A549 (cell line): ENCODE data around the gene EFEMP2. TPM values are rescaled to one million over a fixed set of nuclear protein-coding genes. Genes with fewer than 3 reads are reported as not detected.

ENCODE experiments used
- BHLHE40 ChIP-seq: IDR thresholded peaks from 2 replicates; pipeline ENCODE4 v1.6.1; 2012; ENCODE audit warnings: low read depth, low read length, inconsistent platforms
- CBX8 ChIP-seq: fragments of 200-600 bp; sonication (generic); IDR thresholded peaks from 2 replicates; pipeline ENCODE4 v1.6.1; 2016
- EHF ChIP-seq: fragments of 250-450 bp; sonication (Bioruptor Pico); IDR thresholded peaks from 2 replicates; pipeline ENCODE4 v1.5.0; 2020; ENCODE audit warnings: mild to moderate bottlenecking
- EP300 ChIP-seq, 2 experiments: fragments of >200 bp; sonication (Bioruptor Twin); formaldehyde crosslinking; IDR thresholded peaks; 2 replicates in 1 of 2; 3 replicates in 1 of 2; pipeline ENCODE4 v1.6.1; 2016 to 2017
- FOSB ChIP-seq: fragments of 250-450 bp; sonication (Bioruptor Pico); IDR thresholded peaks from 2 replicates; pipeline ENCODE4 v1.5.0; 2020; ENCODE audit warnings: mild to moderate bottlenecking, moderate library complexity
- FOSL2 ChIP-seq, 2 experiments: fragments of 450-650 bp in 1 of 2; fragments of >200 bp in 1 of 2; sonication (Bioruptor Twin) in 1 of 2; formaldehyde crosslinking; IDR thresholded peaks; 2 replicates each; pipeline versions ENCODE4 v1.5.0 to v1.6.1; 2016 to 2020; ENCODE audit warnings: mild to moderate bottlenecking in 1 of 2, moderate library complexity in 1 of 2
- GATA3 ChIP-seq: IDR thresholded peaks from 2 replicates; pipeline ENCODE4 v1.6.1; 2012; ENCODE audit warnings: borderline replicate concordance
- HDAC2 ChIP-seq: fragments of 200-600 bp; sonication (generic); IDR thresholded peaks from 2 replicates; pipeline ENCODE4 v1.6.1; 2016
- HEYL ChIP-seq: fragments of 250-450 bp; sonication (Bioruptor Pico); IDR thresholded peaks from 2 replicates; pipeline ENCODE4 v1.8.0; 2021; ENCODE audit warnings: mild to moderate bottlenecking, moderate library complexity
- HOXA7 ChIP-seq: fragments of 250-450 bp; sonication (Bioruptor Pico); IDR thresholded peaks from 2 replicates; pipeline ENCODE4 v1.5.0; 2020; ENCODE audit warnings: mild to moderate bottlenecking, moderate library complexity
- HOXB13 ChIP-seq: fragments of 250-450 bp; sonication (Bioruptor Pico); IDR thresholded peaks from 2 replicates; pipeline ENCODE4 v1.5.0; 2020; ENCODE audit warnings: low read depth, mild to moderate bottlenecking, moderate library complexity
- JUNB ChIP-seq: fragments of >200 bp; sonication (Bioruptor Twin); formaldehyde crosslinking; IDR thresholded peaks from 2 replicates; pipeline ENCODE4 v1.6.1; 2016
- KDM5A ChIP-seq: fragments of 200-600 bp; sonication (generic); IDR thresholded peaks from 2 replicates; pipeline ENCODE4 v1.6.1; 2016; ENCODE audit warnings: antibody characterized with exemption, mild to moderate bottlenecking
- MAZ ChIP-seq: fragments of 150-350 bp; IDR thresholded peaks from 2 replicates; pipeline ENCODE4 v1.6.1; 2014; ENCODE audit warnings: antibody characterized with exemption, low read depth, low read length, borderline replicate concordance
- NFE2L2 ChIP-seq: fragments of 150-350 bp; conservative IDR thresholded peaks from 2 replicates; pipeline ENCODE4 v1.6.1; 2014; ENCODE audit warnings: low read length
- PHF8 ChIP-seq: fragments of 200-600 bp; sonication (generic); IDR thresholded peaks from 2 replicates; pipeline ENCODE4 v1.6.1; 2016; ENCODE audit warnings: low read depth, mild to moderate bottlenecking, antibody characterized with exemption, moderate library complexity, borderline replicate concordance
- POLR2A ChIP-seq: IDR thresholded peaks from 2 replicates; pipeline ENCODE4 v1.6.1; 2012; ENCODE audit warnings: mild to moderate bottlenecking, low read length
- POLR2AphosphoS2 ChIP-seq: conservative IDR thresholded peaks from 2 replicates; pipeline ENCODE4 v1.6.1; 2012; ENCODE audit warnings: low read length, improper control_type of control experiment, inconsistent platforms
- SMC3 ChIP-seq: fragments of >200 bp; sonication (Bioruptor Twin); formaldehyde crosslinking; IDR thresholded peaks from 3 replicates; pipeline ENCODE4 v1.6.1; 2018; ENCODE audit warnings: inconsistent platforms
- SREBF2 ChIP-seq: fragments of 450-650 bp; IDR thresholded peaks from 2 replicates; pipeline ENCODE4 v1.6.1; 2014; ENCODE audit warnings: mild to moderate bottlenecking, moderate library complexity
- TFCP2L1 ChIP-seq: fragments of 250-450 bp; sonication (Bioruptor Pico); IDR thresholded peaks from 2 replicates; pipeline ENCODE4 v1.5.0; 2021; ENCODE audit warnings: mild to moderate bottlenecking
- TP53 ChIP-seq: fragments of 250-450 bp; sonication (Bioruptor Pico); IDR thresholded peaks from 2 replicates; pipeline ENCODE4 v1.5.0; 2021; ENCODE audit warnings: mild to moderate bottlenecking, moderate library complexity
- ZC3H11A ChIP-seq: fragments of 450-650 bp; IDR thresholded peaks from 2 replicates; pipeline ENCODE4 v1.6.1; 2014; ENCODE audit warnings: antibody characterized with exemption, mild to moderate bottlenecking
- ZFP36 ChIP-seq: fragments of 450-650 bp; IDR thresholded peaks from 2 replicates; pipeline ENCODE4 v1.6.1; 2014; ENCODE audit warnings: borderline replicate concordance; ENCODE audit not compliant: partially characterized antibody
- polyA plus RNA-seq, 4 experiments: library from polyadenylated mRNA; depleted of rRNA in 3 of 4; stranded (reverse); fragments of >200 nt; fragmentation: RNase III in 1 of 4; extraction: RNeasy Plus Mini Kit Qiagen cat#74134 plus additional on column Dnase treatment in 1 of 4; gene quantifications; 2 replicates in 3 of 4; 3 replicates in 1 of 4; pipeline ENCODE4 v1.2.3, GENCODE V29; 2011 to 2017
- TF ChIP-seq, protein P1 (sequence below): fragments of >200 bp; sonication (Bioruptor Twin); formaldehyde crosslinking; IDR thresholded peaks from 3 replicates; pipeline ENCODE4 v1.5.1; 2016
- TF ChIP-seq, protein P2 (sequence below): fragments of >200 bp; sonication (Bioruptor Twin); formaldehyde crosslinking; IDR thresholded peaks from 2 replicates; pipeline ENCODE4 v1.6.1; 2016
- TF ChIP-seq, protein P3 (sequence below): fragments of 150-350 bp; IDR thresholded peaks from 2 replicates; pipeline ENCODE4 v1.6.1; 2014; ENCODE audit warnings: low read depth, mild to moderate bottlenecking, low read length
- TF ChIP-seq, protein P4 (sequence below): fragments of 250-450 bp; sonication (Bioruptor Pico); IDR thresholded peaks from 2 replicates; pipeline ENCODE4 v1.5.0; 2020; ENCODE audit warnings: low read depth, mild to moderate bottlenecking, moderate library complexity
- TF ChIP-seq, protein P5 (sequence below): IDR thresholded peaks from 2 replicates; pipeline ENCODE4 v1.6.1; 2012

The EFEMP2 gene
- polyA plus RNA-seq, 2 of the 4 experiments (the other 2 are of a cell fraction) = 1.3 to 1.4 TPM

DNA sequence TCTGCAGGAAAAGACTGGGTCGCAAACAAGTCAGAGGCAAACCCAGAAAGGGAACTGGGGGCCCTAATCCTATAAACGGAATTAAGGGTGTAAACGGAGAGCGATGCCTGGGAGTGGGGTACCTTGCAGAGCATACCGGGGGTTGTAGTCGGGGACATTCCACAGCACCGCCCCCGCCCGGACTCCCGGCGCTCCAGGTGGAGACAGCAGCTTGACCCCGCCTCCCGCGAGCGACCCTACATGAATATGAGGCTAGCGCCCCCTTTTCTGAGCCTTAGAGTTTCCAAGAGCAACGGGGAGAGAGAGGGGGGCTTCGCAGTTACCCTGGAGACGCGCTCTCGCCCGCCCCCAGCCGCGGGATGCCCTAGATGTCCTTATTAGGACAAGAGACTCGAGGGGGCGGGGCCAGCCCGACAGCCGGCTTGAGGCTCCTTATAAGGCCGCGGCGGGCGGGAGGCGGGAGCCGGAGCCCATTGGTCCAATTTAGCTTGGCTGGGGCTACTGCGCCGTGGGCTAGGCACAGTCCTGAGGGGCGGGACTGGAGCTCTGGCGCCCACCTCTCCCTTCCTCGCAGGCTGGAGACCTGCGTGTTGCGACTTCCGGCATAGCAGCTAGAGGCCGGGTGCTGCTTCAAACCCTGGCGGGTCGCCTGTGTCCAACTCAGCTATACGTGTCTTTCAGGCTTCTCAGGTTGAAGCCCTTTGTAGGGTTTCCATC lies 13.3 kb downstream of the EFEMP2 start (continued):
- TF ChIP-seq, protein P1, sequence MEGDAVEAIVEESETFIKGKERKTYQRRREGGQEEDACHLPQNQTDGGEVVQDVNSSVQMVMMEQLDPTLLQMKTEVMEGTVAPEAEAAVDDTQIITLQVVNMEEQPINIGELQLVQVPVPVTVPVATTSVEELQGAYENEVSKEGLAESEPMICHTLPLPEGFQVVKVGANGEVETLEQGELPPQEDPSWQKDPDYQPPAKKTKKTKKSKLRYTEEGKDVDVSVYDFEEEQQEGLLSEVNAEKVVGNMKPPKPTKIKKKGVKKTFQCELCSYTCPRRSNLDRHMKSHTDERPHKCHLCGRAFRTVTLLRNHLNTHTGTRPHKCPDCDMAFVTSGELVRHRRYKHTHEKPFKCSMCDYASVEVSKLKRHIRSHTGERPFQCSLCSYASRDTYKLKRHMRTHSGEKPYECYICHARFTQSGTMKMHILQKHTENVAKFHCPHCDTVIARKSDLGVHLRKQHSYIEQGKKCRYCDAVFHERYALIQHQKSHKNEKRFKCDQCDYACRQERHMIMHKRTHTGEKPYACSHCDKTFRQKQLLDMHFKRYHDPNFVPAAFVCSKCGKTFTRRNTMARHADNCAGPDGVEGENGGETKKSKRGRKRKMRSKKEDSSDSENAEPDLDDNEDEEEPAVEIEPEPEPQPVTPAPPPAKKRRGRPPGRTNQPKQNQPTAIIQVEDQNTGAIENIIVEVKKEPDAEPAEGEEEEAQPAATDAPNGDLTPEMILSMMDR = no peak
- no peak for TF ChIP-seq ZC3H11A
- TF ChIP-seq HOXA7 (CRISPR knock-in tag) = no peak
- no peak for TF ChIP-seq TP53
- TF ChIP-seq HDAC2 = no peak
- TF ChIP-seq SMC3 = no peak
- no peak for TF ChIP-seq MAZ
- TF ChIP-seq ZFP36 = peak; percentile 2
- TF ChIP-seq FOSL2 (IDR thresholded peaks at IDR 0.05) = no peak
- TF ChIP-seq FOSL2 (CRISPR knock-in tag; IDR thresholded peaks at IDR 0.05) = no peak
- TF ChIP-seq, protein P2, sequence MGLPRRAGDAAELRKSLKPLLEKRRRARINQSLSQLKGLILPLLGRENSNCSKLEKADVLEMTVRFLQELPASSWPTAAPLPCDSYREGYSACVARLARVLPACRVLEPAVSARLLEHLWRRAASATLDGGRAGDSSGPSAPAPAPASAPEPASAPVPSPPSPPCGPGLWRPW = no peak
- TF ChIP-seq SREBF2 = no peak
- TF ChIP-seq, protein P3, sequence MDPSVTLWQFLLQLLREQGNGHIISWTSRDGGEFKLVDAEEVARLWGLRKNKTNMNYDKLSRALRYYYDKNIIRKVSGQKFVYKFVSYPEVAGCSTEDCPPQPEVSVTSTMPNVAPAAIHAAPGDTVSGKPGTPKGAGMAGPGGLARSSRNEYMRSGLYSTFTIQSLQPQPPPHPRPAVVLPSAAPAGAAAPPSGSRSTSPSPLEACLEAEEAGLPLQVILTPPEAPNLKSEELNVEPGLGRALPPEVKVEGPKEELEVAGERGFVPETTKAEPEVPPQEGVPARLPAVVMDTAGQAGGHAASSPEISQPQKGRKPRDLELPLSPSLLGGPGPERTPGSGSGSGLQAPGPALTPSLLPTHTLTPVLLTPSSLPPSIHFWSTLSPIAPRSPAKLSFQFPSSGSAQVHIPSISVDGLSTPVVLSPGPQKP = no peak
- no peak for TF ChIP-seq NFE2L2
- no peak for TF ChIP-seq EHF (CRISPR knock-in tag)
- TF ChIP-seq JUNB = no peak
- TF ChIP-seq POLR2A = peak; percentile 71
- no peak for TF ChIP-seq BHLHE40
- TF ChIP-seq, protein P4, sequence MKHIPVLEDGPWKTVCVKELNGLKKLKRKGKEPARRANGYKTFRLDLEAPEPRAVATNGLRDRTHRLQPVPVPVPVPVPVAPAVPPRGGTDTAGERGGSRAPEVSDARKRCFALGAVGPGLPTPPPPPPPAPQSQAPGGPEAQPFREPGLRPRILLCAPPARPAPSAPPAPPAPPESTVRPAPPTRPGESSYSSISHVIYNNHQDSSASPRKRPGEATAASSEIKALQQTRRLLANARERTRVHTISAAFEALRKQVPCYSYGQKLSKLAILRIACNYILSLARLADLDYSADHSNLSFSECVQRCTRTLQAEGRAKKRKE = no peak
- TF ChIP-seq TFCP2L1 = no peak
- no peak for TF ChIP-seq HOXB13 (CRISPR knock-in tag)
- TF ChIP-seq EP300 (IDR thresholded peaks at IDR 0.05) = no peak
- TF ChIP-seq POLR2AphosphoS2 = no peak
- no peak for TF ChIP-seq CBX8
- no peak for TF ChIP-seq GATA3
- no peak for TF ChIP-seq HEYL (CRISPR knock-in tag)
- TF ChIP-seq FOSB = no peak
- no peak for TF ChIP-seq PHF8
- TF ChIP-seq, protein P5, sequence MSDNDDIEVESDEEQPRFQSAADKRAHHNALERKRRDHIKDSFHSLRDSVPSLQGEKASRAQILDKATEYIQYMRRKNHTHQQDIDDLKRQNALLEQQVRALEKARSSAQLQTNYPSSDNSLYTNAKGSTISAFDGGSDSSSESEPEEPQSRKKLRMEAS = peak; percentile 65; the same call in 1 of the 2 replicates
- TF ChIP-seq KDM5A = no peak
